HFF-Myc (cell line): ENCODE results near the gene ETV2.

Experiments
- DNase-seq: peaks from one replicate; pipeline ENCODE4 v3.0.0-alpha.2; 2011; ENCODE audit warnings: low read depth; ENCODE audit errors: extremely low read depth
- H3K4me3 ChIP-seq: replicated peaks from 2 replicates; pipeline ENCODE4 v1.5.1; 2011; ENCODE audit warnings: low read depth, mild to moderate bottlenecking, control low read depth, low read length
- CTCF ChIP-seq: IDR thresholded peaks from 2 replicates; pipeline ENCODE4 v1.5.1; 2012; ENCODE audit warnings: mild to moderate bottlenecking, low read depth, low read length, control low read depth; ENCODE audit errors: missing control alignments

The ETV2 gene

DNA sequence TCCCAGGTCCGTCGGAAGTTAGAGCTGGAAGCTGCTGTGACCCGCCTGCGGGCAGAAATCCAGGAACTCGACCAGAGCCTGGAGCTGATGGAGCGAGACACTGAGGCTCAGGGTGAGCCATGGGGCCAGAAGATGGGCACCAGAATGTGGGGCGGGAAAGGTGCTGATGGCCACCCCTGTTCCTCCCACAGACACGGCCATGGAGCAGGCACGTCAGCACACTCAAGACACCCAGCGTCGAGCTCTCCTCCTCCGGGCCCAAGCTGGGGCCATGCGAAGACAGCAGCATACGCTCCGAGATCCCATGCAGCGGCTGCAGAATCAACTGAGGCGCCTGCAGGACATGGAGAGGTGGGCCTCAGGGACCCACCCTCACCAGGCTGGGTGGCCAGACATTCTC, 26.5 kb upstream of the ETV2 start:
- no peak for TF ChIP-seq CTCF
- no peak overlapping the region for H3K4me3 ChIP-seq
- DNase-seq: no peak

DNA sequence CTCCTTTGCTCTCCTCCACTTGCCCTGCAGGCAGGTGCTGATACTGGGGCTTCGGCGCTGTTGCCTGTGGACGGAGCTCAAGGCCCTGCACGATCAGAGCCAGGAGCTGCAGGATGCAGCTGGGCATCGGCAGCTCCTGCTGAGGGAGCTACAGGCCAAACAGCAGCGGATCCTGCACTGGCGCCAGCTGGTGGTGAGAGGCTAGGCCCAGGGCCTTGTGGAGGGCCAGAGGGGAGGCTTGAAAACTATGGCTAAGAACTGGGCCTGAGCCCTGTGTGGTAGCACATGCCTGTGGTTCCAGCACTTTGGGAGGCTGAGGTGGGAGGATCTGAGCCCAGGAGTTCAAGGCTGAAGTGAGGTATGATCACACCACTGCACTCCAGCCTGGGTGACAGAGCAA, 22.7 kb upstream of the ETV2 start:
- peak; percentile 7 for TF ChIP-seq CTCF
- no peak overlapping the region for H3K4me3 ChIP-seq
- DNase-seq: no peak

DNA sequence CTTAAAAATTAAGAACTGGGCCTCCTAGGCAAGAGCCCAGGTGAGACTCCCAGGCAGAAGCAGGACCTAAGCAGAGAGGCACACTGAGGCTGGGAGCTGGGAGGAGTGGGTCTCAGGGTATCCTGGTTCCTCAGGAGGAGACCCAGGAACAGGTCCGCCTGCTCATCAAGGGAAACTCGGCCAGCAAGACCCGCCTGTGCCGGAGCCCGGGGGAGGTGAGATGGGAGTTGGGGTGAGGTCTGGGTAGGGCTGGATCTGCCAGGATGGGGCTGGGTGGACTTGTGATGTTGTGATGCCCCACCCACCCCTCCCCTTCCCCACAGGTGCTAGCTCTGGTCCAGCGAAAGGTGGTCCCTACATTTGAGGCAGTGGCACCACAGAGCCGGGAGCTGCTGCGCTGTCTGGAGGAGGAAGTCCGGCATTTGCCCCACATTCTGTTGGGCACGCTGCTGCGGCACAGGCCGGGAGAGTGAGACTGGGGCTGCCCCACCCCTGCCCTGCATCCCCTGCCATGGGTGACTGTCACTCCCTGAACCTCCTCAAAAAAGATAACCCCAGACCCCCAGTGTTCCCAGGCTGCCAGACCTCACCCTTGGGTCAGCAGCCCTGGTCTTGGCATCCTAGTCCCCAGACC, 22.1 kb upstream of the ETV2 start:
- H3K4me3 ChIP-seq: no peak overlapping the region
- no peak for DNase-seq
- TF ChIP-seq CTCF: no peak

DNA sequence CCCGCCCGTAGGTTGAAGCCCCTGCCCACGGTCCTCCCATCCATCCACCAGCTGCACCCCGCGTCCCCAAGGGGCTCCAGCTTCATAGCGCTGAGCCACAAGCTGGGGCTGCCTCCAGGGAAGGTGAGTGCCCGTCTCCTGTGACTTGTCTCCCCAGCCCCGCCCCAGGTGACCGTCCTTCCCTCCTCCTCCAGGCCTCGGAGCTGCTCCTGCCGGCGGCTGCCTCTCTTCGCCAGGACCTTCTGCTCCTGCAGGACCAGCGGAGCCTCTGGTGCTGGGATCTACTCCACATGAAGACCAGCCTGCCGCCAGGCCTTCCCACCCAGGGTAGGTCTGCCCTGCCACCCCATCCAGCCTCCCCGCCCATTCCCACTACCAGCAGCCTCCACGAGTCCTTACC, 21.5 kb upstream of the ETV2 start:
- TF ChIP-seq CTCF: no peak
- no peak for DNase-seq

GRCh38 chr19:35621708-35622107, 19.8 kb upstream of the ETV2 start:
- no peak for TF ChIP-seq CTCF
- no peak overlapping the region for H3K4me3 ChIP-seq
- no peak for DNase-seq

More for the DNA sequence above, 21.5 kb upstream of the ETV2 start:
- no peak overlapping the region for H3K4me3 ChIP-seq

- no peak overlapping the region for H3K4me3 ChIP-seq
- DNase-seq: no peak
- TF ChIP-seq CTCF: no peak
Measured at GRCh38 chr19:35622750-35623149, 18.8 kb upstream of the ETV2 start.

DNA sequence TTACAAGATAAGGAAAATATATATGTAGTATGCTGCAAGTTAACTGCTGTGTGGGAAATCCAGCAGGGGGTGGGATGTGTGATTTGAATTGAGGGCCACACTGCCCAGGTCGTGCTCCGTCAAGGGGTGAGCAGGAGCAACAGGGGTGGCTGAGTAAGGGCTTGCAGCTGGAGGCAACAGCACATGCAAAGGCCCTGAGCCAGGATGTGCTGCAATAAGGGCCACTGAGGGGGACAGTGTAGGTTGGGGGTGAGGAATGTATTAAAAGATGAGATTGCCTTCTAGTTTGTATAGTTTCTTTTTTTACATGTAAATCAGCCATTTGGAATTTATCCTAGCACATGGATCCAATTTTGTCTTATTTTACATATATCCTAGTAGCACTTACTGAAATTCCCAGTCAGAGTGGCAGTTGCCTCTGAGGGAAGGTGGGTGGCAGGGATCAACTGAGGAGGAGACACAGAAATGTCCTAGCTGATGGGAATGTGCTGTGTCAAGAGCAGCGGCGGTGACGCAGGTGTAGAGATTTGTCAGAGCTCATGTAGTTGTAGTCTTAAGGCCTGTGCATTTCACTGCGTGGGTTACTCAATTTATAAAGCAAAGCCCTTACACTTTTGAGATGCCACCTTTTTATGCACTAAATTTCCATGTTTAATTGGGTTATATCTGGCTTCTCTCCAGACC, 18.1 kb upstream of the ETV2 start:
- no peak for DNase-seq
- no peak overlapping the region for H3K4me3 ChIP-seq
- TF ChIP-seq CTCF: no peak
